AG10803 (cell line): ENCODE results near the gene AP3D1.

ENCODE experiments used
- DNase-seq: peaks from one replicate; pipeline ENCODE4 v3.0.0; 2010; ENCODE audit warnings: low read depth
- H3K4me3 ChIP-seq: 2 replicates; pipeline ENCODE4 v1.5.1; 2011; ENCODE audit warnings: mild to moderate bottlenecking, low read length, control low read depth
- TF ChIP-seq, protein P1 (sequence below): conservative IDR thresholded peaks from 2 replicates; pipeline ENCODE4 v1.5.1; 2011; ENCODE audit warnings: mild to moderate bottlenecking, low read length, control low read depth, inconsistent platforms

AP3D1 gene

DNA sequence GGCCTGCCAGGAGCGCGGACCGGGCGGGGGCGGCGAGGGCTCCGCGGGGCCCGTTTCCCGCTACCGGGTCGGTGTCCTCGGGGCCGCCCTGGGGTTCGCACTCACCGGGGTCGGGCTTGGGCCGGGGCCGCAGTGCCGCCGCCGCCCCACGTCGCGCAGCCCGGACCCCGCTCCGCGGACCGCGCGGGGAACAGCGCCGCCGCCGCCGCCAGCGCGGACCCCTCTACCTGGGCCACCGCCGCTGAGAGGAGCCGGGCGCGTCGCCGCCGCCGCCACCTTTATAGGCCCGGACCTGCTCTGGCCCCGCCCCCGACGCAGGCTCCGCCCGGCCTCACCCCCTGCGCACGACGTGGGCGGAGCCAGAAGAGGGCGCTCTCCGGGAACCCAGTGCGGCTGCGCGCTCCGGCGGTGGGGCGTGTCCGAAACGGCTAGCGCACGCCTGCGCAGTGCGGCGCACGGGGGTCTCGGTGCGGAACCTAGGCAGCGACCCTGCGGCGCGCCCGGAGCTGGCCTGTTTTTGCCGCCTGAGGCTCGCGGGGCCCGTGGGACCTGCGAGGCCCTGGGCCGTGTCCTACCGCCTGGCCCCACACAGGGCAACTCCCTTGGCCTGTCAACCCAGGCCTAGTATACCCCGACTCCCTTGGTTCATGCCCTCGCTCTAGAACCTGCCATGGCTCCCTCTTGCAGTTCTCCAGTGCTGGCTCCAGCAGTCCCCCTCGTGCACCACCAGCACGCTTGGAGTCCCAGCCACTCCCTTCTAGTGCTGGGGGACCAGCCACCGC, 100.2 kb downstream of the AP3D1 start, which contains the start of gene MKNK2:
Gene MKNK2, minus strand, starts transcription at position 254 of the 782 bp plus-strand sequence. CDS start 393 bp downstream, outside the sequence.
- TF ChIP-seq, protein P1, sequence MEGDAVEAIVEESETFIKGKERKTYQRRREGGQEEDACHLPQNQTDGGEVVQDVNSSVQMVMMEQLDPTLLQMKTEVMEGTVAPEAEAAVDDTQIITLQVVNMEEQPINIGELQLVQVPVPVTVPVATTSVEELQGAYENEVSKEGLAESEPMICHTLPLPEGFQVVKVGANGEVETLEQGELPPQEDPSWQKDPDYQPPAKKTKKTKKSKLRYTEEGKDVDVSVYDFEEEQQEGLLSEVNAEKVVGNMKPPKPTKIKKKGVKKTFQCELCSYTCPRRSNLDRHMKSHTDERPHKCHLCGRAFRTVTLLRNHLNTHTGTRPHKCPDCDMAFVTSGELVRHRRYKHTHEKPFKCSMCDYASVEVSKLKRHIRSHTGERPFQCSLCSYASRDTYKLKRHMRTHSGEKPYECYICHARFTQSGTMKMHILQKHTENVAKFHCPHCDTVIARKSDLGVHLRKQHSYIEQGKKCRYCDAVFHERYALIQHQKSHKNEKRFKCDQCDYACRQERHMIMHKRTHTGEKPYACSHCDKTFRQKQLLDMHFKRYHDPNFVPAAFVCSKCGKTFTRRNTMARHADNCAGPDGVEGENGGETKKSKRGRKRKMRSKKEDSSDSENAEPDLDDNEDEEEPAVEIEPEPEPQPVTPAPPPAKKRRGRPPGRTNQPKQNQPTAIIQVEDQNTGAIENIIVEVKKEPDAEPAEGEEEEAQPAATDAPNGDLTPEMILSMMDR = peak; percentile 44
- peak within 1 kb of the TSS; percentile 88 for H3K4me3 ChIP-seq
- DNase-seq = peak; percentile 76
